Measurements from ENCODE around the gene TMEM26. TPM values are rescaled to one million over a fixed set of nuclear protein-coding genes. Genes with fewer than 3 reads are reported as not detected.
"Not testable (repeated sequence)": the region's sequence is repeated elsewhere in the genome, so short reads cannot be mapped to it uniquely, and the experiment has no call there.

Gene TMEM26
- total and polyA plus RNA-seq, 8 donors = 1.3 to 8.1 (median 6.0) TPM

GRCh38 chr10:61391281-61391680 lies 61.9 kb downstream of the TMEM26 start:
- Histone ChIP-seq H3K27ac (peak overlapping the region in 1 of 2 donors; percentile 72), H3K4me1 (peaks cover 0 to 4% of the 10 kb centered on the region in 2 donors), H3K36me3 (no peaks in the 10 kb centered on the region), H3K27me3 (no peaks in the 10 kb centered on the region), H3K9me3 (no peaks in the 10 kb centered on the region), H3K4me3 (no peak overlapping the region)
- DNase-seq (no peak), ATAC-seq (no peak)
- intact Hi-C loops (cut with DNase I) = no loop called here
- no peak for TF ChIP-seq CTCF (IDR thresholded peaks at IDR 0.05)

- H3K27me3 ChIP-seq = no peaks in the 10 kb centered on the region
- TF ChIP-seq CTCF (IDR thresholded peaks at IDR 0.05) = no peak
- no peak for ATAC-seq
Observed at GRCh38 chr10:61390851-61391250, 62.3 kb downstream of the TMEM26 start.

GRCh38 chr10:61389887-61390286 lies 63.3 kb downstream of the TMEM26 start:
- no peaks in the 10 kb centered on the region for H3K36me3 ChIP-seq
- H3K27ac ChIP-seq = peak overlapping the region in 1 of 2 donors; percentile 72
- no peak for DNase-seq
- H3K4me1 ChIP-seq = peaks cover 0 to 4% of the 10 kb centered on the region in 2 donors
- no peaks in the 10 kb centered on the region for H3K9me3 ChIP-seq
- peak; percentile 71 for ATAC-seq
- no peak overlapping the region for H3K4me3 ChIP-seq
- TF ChIP-seq CTCF (IDR thresholded peaks at IDR 0.05) = no peak
- intact Hi-C loops (cut with DNase I) = no loop called here
- no peaks in the 10 kb centered on the region for H3K27me3 ChIP-seq

More at GRCh38 chr10:61390851-61391250, 62.3 kb downstream of the TMEM26 start:
- Histone ChIP-seq H3K4me1 (peaks cover 0 to 4% of the 10 kb centered on the region in 2 donors), H3K4me3 (no peak overlapping the region), H3K36me3 (no peaks in the 10 kb centered on the region), H3K9me3 (no peaks in the 10 kb centered on the region), H3K27ac (peak overlapping the region in 1 of 2 donors; percentile 72)
- DNase-seq = no peak
- intact Hi-C loops (cut with DNase I) = no loop called here

- DNase-seq; H3K27me3 ChIP-seq; H3K36me3 ChIP-seq; H3K4me3 ChIP-seq; H3K9me3 ChIP-seq; intact Hi-C loops (cut with DNase I); H3K4me1 ChIP-seq; H3K27ac ChIP-seq: not testable (repeated sequence)
- ATAC-seq = peak; percentile 12
Observed at GRCh38 chr10:61388986-61389385, 64.2 kb downstream of the TMEM26 start.

GRCh38 chr10:61385231-61386001 lies 67.8 kb downstream of the TMEM26 start:
- DNase-seq (no peak), ATAC-seq (no peak)
- no peaks in the 10 kb centered on the region for H3K27me3 ChIP-seq
- intact Hi-C loops (cut with DNase I) = no loop called here
- TF ChIP-seq CTCF (IDR thresholded peaks at IDR 0.05) = no peak
- no peak overlapping the region for H3K27ac ChIP-seq
- no peaks in the 10 kb centered on the region for H3K9me3 ChIP-seq
- H3K4me3 ChIP-seq = no peak overlapping the region
- H3K36me3 ChIP-seq = no peaks in the 10 kb centered on the region
- H3K4me1 ChIP-seq = peaks cover 0 to 4% of the 10 kb centered on the region in 2 donors

GRCh38 chr10:61381153-61381552 lies 72.0 kb downstream of the TMEM26 start:
- H3K27me3 ChIP-seq; H3K4me1 ChIP-seq; H3K4me3 ChIP-seq; DNase-seq; H3K36me3 ChIP-seq; ATAC-seq; H3K27ac ChIP-seq; intact Hi-C loops (cut with DNase I): not testable (repeated sequence)
- peaks cover 0 to 12% of the 10 kb centered on the region in 2 donors for H3K9me3 ChIP-seq

Data from left lung (tissue), 10 donors.